Erythroblast (primary cell): ENCODE data around the gene GFOD2.

Experiments
- GATA1 ChIP-seq: IDR thresholded peaks from 2 replicates; pipeline ENCODE4 v1.6.1; 2011; ENCODE audit warnings: low read depth, mild to moderate bottlenecking, control low read depth, low read length, moderate library complexity
- POLR2A ChIP-seq: IDR thresholded peaks from 2 replicates; pipeline ENCODE4 v1.6.1; 2011; ENCODE audit warnings: mild to moderate bottlenecking, low read length

GRCh38 chr16:67676516-67676915, 42.6 kb downstream of the GFOD2 start:
- TF ChIP-seq POLR2A (no peak), GATA1 (no peak)
